Stimulated activated CD4-positive, alpha-beta T cell treated with anti-CD3 and anti-CD28 coated beads, TNF-alpha, amount 100 ng/mL, for 24 hours (primary cell): Measurements from ENCODE around the gene SMAD4.
"Not testable (repeated sequence)": the region's sequence is repeated elsewhere in the genome, so short reads cannot be mapped to it uniquely, and the experiment has no call there.

Experiments
- DNase-seq, 3 experiments: peaks; one replicate each; pipeline ENCODE4 v3.0.0-alpha.2; 2020; ENCODE audit warnings: low read depth in 3 of 3

SMAD4 gene

DNA sequence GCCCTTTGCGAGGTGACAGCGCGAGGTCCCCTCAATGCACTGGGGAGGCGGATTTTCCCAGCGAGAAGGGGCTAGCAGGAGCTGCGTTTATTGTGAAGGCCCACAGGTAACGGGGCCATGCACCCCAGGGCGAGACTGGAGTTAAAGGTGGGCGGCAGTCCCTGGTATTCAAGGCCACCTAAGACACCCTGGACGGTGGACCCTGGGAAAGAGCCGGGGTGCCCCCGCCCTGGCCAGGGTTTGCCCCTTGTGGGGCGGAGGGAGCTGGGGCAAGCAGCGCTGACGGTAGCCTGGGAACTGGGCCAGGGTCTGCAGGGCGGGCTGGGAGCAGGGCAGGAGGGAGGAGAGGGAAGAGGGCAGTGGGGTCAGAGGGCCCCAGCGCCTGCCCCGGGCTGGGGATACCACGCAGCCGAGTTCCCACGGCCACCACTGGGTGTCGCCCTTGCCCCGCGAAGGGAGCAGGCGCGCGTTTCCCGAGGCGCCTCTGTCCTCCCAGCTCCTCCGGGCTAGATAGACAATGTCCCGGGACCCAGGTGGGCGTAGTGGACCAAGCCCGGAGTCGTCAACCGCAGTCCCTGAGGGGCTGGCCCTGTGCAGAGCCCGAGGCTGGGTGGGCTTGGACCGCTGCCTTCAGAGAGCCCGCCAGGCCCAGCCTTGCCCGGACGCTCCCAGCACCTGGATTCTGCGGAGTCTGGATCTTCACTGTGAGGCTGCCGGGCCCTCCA, 80.2 kb downstream of the SMAD4 start:
- DNase-seq, result peak; percentile 53 to 72 (median 65)

DNA sequence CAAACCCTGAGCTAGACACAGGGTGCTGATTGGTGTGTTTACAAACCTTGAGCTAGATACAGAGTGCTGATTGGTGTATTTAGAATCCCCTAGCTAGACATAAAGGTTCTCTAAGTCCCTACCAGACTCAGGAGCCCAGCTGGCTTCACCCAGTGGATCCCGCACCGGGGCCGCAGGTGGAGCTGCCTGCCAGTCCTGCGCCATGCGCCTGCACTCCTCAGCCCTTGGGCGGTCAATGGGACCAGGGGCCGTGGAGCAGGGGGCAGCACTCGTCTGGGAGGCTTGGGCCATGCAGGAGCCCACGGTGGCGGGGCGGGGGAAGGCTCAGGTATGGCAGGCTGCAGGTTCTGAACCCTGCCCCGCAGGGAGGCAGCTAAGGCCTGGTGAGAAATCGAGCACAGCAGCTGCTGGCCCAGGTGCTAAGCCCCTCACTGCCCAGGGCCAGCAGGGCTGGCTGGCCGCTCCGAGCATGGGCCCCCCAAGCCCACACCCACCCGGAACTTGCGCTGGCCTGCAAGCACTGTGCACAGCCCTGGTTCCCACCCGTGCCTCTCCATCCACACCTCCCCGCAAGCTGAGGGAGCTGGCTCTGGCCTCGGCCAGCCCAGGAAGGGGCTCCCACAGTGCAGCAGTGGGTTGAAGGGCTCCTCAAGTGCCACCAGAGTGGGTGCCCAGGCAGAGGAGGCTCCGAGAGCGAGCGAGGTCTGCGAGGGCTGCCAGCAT, 81.8 kb downstream of the SMAD4 start:
- not testable (repeated sequence) for DNase-seq

DNA sequence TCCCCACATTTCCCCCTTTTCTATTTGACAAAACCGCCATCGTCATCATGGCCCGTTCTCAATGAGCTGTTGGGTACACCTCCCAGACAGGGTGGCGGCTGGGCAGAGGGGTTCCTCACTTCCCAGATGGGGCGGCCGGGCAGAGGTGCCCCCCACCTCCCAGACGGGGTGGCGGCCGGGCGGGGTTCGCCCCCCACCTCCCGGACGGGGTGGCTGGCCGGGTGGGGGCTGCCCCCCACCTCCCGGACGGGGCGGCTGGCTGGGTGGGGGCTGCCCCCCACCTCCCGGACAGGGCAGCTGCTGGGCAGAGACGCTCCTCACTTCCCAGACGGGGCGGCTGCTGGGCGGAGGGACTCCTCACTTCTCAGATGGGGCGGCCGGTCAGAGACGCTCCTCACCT, 87.0 kb downstream of the SMAD4 start:
- DNase-seq, result not testable (repeated sequence)

DNA sequence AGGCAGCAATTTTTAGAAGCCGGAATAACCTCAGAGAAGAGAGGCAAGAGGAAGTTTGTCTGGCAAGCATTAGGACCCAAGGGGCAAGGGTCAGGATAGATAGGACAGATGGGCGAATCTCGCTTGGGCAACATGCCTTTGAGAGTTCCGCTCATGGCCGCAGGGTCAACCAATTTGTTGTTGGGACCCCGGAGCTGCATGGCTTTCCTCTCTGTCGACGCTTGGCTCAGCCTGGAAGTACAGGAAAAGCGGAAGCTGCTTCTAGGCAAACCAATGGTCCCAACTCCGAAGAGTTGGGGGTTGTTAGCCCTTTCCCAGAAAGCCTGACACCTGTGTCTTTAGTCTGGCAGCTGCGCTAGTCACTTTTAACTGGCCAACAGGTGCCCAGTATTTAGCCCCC, 89.5 kb downstream of the SMAD4 start:
- DNase-seq, result not testable (repeated sequence)

DNA sequence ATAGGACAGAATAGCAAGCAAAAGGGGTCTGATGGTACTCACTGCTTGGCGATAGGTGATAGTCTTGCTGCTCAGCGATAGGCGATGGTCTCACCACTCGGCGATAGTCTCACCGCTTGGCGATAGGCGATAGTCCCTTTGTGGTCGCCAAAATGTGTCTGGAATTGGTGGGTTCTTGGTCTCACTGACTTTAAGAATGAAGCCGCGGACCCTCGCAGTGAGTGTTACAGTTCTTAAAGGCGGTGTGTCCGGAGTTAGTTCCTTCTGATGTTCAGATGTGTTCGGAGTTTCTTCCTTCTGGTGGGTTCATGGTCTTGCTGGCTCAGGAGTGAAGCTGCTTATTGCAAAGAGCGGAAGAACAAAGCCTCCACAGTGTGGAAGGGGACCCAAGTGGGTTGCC, 90.0 kb downstream of the SMAD4 start:
- not testable (repeated sequence) for DNase-seq

DNA sequence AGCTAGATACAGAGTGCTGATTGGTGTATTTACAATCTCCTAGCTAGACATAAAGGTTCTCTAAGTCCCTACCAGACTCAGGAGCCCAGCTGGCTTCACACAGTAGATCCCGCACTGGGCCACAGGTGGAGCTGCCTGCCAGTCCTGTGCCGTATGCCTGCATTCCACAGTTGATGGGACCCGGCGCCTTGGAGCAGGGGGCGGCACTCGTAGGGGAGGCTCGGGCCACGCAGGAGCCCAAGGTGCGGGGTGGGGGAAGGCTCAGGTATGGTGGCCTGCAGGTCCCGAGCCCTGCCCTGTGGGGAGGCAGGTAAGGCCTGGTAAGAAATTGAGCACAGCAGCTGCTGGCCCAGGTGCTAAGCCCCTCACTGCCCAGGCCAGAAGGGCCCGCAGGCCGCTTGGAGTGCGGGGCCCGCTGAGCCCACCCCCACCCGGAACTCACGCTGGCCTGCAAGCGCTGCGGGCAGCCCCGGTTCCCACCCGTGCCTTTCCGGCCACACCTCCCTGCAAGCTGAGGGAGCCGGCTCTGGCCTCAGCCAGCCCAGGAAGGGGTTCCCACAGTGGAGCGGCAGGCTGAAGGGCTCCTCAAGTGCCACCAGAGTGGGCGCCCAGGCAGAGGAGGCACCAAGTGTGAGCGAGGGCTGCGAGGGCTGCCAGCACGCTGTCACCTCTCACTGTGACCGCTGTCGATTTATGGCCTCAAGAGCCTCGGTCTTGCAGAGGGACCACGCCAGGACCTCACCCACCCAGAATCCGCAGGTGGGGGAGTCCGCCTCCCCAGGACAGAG, 91.0 kb downstream of the SMAD4 start:
- DNase-seq, result no peak

DNA sequence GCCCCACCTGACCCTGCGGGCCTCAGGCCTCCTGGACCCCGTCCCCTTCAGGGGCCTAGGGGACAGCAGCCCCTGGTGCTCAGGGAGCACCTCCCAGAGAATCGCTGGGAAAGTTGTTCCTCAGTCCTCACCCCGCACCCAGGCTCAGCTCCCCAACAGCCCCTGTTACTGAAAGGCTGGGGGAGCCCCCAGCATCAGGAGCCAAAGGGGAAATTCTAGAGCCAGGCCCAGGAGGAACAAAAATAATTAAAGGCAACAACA, 91.5 kb downstream of the SMAD4 start:
- DNase-seq, result no peak

DNA sequence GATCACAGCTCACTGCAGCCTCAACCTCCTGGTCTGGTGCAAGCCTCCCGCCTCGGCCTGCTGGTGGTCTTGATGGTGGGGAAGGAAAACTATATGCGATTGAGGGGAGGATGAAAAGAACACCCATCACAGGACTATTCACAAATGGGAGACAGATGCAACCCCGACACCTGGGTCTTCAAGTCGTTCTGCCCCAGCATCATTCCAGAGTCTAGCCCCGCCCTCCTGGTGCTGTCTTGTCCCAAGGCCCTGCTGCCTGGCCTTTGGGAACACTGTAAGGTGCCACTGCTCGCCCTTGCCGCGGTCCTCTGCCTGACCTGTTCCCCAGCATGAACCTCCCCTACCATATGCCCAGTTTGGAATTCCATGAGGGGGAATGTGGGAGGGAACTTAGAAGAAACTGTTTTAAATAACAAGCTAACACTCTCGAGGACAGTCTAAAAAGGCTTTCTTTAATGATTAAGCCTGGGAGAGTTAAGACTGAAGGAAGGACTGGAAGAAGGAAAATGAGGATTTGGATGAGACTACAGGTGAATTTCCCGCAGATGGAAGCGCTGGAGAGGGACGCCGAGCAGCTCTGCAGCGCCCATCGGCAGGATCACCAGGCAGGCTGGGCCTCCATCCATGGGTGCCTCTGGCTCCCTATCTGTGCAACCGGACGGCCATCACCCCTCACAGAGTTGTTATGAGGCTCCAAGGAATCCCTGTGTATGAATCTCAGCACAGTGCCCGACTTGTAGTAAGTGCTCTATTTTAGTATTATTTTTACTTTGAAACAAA, 92.4 kb downstream of the SMAD4 start:
- DNase-seq, result no peak

DNA sequence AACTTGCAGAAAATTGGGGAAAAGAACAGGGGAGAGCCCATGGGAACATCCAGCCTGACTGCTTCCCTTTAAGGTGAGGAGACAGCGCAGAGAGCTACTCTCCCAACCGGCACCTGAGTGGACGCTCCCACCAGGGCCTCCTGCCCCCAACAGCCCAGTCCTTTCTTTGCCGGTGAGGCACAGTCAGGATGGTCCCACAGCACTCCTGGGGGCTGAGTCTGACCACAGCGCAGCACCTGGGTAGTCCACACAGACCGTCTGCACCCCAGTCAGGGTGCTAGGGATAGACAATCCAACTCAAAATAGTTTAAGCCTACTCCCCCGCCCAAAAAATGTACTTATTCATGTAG, 93.0 kb downstream of the SMAD4 start:
- no peak for DNase-seq

DNA sequence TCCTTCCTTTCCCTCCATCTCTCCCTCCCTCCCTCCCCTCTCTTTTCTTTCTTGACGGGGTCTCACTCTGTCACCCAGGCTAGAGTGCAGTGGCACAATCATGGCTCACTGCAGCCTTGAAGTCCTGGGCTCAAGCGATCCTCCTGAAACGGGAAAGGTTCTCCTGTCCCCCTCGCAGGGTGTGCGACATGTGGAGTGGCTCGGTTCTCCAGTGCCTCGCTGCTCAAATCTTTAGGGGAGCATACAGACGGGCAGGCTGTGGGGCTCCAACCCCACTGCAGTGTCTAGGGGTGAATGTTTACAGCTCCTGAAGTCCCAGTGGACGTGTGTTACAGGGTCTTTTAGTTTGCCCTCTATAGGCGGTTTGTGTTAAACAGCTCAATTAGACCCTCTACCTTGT, 93.5 kb downstream of the SMAD4 start:
- no peak for DNase-seq

DNA sequence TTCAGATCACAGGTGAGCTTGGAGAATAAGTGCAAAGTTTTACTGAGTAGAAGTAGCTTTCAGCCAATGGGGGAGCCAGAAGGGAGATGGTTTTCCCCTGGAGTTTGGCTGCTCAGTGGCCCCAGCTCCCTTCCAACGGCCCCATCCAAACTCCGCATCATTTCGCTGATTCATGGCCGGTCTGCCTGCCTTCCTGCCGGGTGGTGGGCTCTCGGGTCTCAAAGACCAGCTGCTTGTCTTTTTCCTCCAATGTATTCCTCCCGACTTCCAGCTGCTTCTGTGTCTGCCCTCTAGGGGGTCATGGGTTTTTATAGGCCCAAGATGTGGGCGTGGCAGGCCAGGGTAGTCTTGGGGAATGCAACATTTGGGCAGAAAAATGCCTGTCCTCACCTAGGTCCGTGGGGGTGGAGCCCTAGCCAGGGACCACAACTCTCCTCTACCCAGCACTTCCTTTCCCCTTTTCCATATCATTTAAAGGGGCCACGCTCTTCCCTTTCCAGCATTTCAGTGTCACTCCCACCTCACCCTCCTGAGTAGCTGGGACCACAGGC, 94.0 kb downstream of the SMAD4 start:
- DNase-seq, result no peak

DNA sequence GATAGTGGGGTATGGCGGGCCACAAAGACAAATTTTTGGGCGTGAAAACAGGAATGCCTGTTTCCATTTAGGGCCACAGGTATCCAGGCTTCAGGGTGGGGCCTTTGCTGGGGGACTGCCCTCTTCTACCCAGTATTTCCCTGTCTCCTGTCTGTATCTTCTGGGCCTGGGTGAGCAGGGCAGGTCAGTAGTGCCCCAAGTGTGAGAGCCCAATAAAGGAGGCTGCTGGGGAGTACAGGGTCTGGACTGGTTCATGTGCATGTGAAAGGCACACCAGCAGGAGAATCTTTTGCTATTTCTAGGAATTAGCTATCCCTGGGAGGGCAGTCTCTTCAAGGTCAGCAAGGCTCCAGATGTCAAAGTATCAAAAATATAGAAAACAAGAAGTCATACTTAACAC, 96.0 kb downstream of the SMAD4 start:
- DNase-seq, result no peak

DNA sequence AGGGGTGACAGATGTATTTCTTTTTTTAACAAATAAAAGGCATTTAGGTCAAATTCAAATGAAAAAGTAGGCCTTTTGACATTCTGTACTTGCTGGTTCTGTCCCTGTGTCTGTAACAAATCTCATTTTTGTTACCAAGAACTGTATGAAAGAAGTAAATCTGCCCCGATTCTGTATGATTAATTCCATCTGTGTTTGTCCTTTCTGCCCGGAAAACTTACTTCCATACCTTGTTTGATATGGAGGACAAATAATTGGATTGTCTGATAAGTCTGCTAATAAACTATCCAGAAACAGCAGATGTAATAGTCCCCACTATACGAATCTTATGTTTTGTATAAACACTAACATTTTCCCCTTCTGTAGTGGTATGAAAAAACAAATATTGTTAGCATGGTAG, 97.7 kb downstream of the SMAD4 start:
- DNase-seq, result no peak

DNA sequence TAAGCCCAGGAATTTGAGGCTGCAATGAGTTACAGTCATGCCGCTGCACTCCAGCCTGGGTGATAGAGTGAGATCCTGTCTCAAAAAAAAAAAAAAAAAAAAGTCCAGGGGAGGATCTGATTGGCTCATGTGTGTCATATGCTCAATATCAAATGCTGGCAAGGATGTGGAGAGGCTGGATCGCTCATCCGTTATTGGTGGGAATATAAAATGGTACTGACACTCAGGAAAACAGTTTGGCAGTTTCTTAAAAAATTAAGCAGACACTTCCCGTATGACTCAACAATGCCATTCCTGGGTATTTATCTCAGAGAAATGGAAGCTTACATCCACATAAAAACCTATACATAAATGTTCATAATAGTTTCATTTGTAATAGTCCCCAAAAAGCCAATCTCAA, 98.5 kb downstream of the SMAD4 start:
- DNase-seq, result no peak

DNA sequence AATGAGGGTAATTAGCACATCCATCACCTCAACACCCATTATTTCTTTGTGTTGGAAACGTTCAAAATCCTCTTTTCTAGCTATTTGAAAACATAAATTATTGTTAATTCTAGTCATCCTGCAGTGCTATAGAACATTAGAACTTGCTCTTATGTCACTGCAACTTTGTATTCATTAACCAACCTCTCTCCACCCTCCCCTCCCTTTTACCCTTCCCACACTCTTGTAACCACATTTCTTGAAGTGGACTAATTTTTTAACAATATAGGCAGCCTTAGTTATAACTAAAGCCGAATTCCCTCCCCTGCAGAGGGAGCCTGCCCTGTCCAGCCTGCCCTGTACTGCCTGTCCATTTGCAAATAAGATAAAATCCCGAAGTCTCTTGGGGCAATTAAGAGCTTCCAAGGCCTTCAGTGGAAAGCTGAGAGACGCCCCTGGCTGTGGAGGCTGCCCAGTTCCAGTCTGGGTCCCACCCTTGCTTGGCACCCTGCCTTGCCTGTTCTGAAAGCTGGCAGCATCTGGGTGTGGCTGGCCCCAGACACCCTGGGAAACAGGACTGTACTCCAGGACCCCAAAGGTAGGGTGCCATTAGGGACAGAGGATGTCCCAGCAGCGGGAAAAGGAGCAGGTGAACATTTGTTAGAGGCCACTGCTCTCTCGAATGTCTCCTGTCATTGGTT, 102.4 kb downstream of the SMAD4 start:
- DNase-seq, result no peak

DNA sequence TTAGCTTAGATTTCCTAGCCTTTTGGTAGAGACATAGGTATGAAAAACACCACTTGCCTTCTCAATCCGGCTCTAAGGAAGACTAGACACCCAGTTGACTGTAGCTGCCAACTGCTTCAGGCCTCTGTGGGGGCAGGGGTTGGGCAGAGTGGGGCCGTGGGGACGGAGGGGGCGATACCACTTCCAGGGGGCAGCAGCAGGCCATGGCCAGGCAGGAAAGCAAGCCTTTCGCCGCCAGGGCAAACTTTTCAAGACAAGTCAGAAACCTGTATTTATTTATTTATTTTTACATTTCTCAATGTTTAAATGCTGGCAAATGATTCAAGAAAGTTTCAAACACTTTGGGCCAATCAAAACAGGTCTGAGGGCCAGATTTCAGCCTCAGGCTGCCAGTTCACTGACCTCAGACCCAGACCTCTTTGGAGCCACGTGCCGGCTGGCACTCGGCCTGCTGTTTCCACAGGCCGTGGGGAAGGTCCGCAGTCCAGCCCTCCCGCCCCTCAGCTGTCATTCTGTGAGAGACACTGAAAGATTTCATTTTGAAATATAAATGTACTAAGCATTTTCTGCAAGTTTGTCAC, 103.7 kb downstream of the SMAD4 start:
- DNase-seq, result no peak
